ENCODE data around the gene PSMG3. TPM values are rescaled to one million over a fixed set of nuclear protein-coding genes. Genes with fewer than 3 reads are reported as not detected.

The PSMG3 gene
- total RNA-seq, 1 experiment from 2014 or later = 63.0 TPM

- no peaks in the 10 kb centered on the region for H3K27me3 Mint-ChIP-seq (ENCODE audit: low read depth)
- H2BK12ac ChIP-seq (ENCODE audit: insufficient read length, low read depth, low read length) = no peak overlapping the region
- peaks cover 31% of the 10 kb centered on the region in 2 experiments for H3K4me1 Mint-ChIP-seq
- no peak for DNase-seq
- no peak overlapping the region for H2BK15ac ChIP-seq (ENCODE audit: low read depth, low read length)
- no peak overlapping the region for H2AK5ac ChIP-seq (ENCODE audit: insufficient read length, low read length)
- no peaks in the 10 kb centered on the region for H3K36me3 Mint-ChIP-seq (ENCODE audit: insufficient read depth in 1 of 3, low read depth in 3 of 3)
- H3K23ac ChIP-seq (ENCODE audit: insufficient read length, low read depth, low read length) = no peak overlapping the region
- TF ChIP-seq CTCF (conservative IDR thresholded peaks at IDR 0.05) = no peak
- peaks cover 3% of the 10 kb centered on the region; the same call in 1 of the 2 replicates for H3K4me1 ChIP-seq (ENCODE audit: insufficient read depth, low read length)
- no peak overlapping the region for H3K18ac ChIP-seq (ENCODE audit: insufficient read length, low read depth, low read length)
- H2BK5ac ChIP-seq (ENCODE audit: insufficient read length, low read length) = no peak overlapping the region
- no peaks in the 10 kb centered on the region for H3K9me3 ChIP-seq (ENCODE audit: control insufficient read depth, low read depth, low read length)
- no peaks in the 10 kb centered on the region for H4K20me1 ChIP-seq (ENCODE audit: control insufficient read depth, insufficient read depth, insufficient read length)
- H3K27ac ChIP-seq (ENCODE audit: insufficient read length, low read depth, low read length) = no peak overlapping the region
- no peak overlapping the region for H3K56ac ChIP-seq (ENCODE audit: insufficient read length, low read depth, low read length)
- no peaks in the 10 kb centered on the region for H3K9me3 Mint-ChIP-seq
- H3K79me2 ChIP-seq (ENCODE audit: insufficient read depth, low read length) = peaks cover 7% of the 10 kb centered on the region; the same call in 1 of the 2 replicates
- no peak overlapping the region for H3K4me2 ChIP-seq (ENCODE audit: insufficient read depth, insufficient read length, low read length)
- H2BK120ac ChIP-seq (ENCODE audit: low read depth, low read length, poor library complexity, severe bottlenecking) = no peak overlapping the region
- H3K4me3 Mint-ChIP-seq = peak overlapping the region in 1 of 2 experiments; percentile 40; a peak in 3 of 5 replicates
- no peak overlapping the region for H4K91ac ChIP-seq (ENCODE audit: insufficient read length, low read depth, low read length)
- no CpG with 5 or more reads among the region's 9 CpGs for WGBS (ENCODE audit: extremely low coverage, insufficient read length, low lambda C conversion rate)
- H3T11ph ChIP-seq (ENCODE audit: low read length) = no peak overlapping the region
- H2BK20ac ChIP-seq (ENCODE audit: low read depth, low read length, poor library complexity, severe bottlenecking) = no peak overlapping the region
- peak overlapping the region; percentile 46; the same call in 1 of the 2 replicates for H3K14ac ChIP-seq (ENCODE audit: insufficient read depth, low read length)
- H4K5ac ChIP-seq (ENCODE audit: insufficient read length, low read depth, low read length) = no peak overlapping the region
- H2AFZ ChIP-seq (ENCODE audit: low read length) = no peak overlapping the region
- no peak overlapping the region for H3K9ac ChIP-seq (ENCODE audit: extremely low read depth, insufficient read length, low read length)
- no peaks in the 10 kb centered on the region for H3K27me3 ChIP-seq (ENCODE audit: insufficient read depth, low read length)
- peak overlapping the region in 1 of 3 experiments; percentile 82; a peak in 1 of 7 replicates for H3K27ac Mint-ChIP-seq
- H3K4ac ChIP-seq (ENCODE audit: low read depth, low read length) = no peak overlapping the region
- H4K8ac ChIP-seq (replicated peaks; ENCODE audit: insufficient read length, low read depth, low read length) = no peak overlapping the region
- H3K79me1 ChIP-seq (ENCODE audit: insufficient read depth, low read depth, low read length, poor library complexity, severe bottlenecking) = no peaks in the 10 kb centered on the region
- H3K23me2 ChIP-seq (ENCODE audit: insufficient read length, low read depth, low read length, poor library complexity, severe bottlenecking) = peaks cover 4% of the 10 kb centered on the region
These were observed 36.6 kb downstream of the PSMG3 start for GRCh38 chr7:1533255-1533546.

Measured in H9 (cell line).